GM21723 (cell line): ENCODE measurements around the gene TAPT1.
"Not testable (repeated sequence)": the region's sequence is repeated elsewhere in the genome, so short reads cannot be mapped to it uniquely, and the experiment has no call there.

Source experiments
- ATAC-seq: cut with Tn5 transposase; IDR thresholded peaks from one replicate; pipeline ENCODE4 v1.9.1; 2021; ENCODE audit warnings: mild to moderate bottlenecking, moderate library complexity; ENCODE audit not compliant: unreplicated experiment

Gene TAPT1

DNA sequence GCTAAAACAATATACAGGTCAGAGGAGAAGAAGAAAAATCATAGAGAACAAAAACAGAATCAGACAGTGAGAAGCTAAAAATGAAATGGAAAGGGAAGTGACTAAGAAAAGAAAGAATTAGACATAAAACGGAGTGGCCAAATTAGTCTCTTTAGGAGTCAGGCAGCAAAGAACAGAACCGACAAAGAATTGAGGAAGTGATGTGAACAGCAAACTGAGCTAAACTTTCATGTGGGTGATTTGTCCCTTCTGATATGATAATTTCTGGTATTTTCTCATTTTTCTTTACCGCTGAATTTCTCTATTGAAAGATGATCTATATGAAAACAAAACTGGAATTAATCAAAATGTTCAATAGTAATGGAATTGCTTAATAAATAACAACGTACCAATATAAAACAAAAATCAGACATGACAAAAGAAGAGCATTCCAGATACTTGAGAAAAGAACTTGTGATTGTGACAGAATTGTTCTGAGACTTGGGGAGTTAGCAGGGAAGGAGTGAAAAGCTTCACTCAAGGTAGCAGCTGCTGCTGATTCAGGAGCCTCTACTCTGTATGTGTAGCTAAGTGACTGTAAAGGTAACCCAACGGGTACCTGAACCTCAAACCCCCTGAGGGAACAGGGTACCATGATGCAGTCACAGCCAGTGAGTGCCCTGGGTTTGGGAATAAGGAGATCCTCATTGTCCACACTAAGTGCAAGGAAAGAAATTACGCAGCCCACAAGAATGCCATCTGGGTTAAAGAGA lies 8.8 kb downstream of the TAPT1 start:
- peak; percentile 69 for ATAC-seq

DNA sequence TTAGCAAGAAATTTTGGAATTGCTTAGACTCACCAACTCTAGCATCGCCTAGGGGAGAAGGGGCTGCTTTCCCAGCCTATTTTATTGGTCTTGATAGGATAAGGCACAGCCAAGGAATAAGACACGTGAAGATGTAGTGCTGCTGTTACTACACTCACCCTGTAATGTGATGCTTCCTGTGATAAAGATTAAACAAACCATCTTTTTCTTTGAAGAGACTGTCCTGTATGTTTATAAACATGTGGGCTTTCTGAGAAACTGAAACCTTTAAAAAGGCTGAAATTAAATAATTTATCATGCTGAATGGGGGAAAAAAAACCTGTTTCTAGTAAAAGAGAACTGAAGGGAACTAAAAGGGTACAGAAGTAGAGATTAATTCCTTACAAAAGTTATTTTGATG lies 13.2 kb downstream of the TAPT1 start:
- no peak for ATAC-seq

DNA sequence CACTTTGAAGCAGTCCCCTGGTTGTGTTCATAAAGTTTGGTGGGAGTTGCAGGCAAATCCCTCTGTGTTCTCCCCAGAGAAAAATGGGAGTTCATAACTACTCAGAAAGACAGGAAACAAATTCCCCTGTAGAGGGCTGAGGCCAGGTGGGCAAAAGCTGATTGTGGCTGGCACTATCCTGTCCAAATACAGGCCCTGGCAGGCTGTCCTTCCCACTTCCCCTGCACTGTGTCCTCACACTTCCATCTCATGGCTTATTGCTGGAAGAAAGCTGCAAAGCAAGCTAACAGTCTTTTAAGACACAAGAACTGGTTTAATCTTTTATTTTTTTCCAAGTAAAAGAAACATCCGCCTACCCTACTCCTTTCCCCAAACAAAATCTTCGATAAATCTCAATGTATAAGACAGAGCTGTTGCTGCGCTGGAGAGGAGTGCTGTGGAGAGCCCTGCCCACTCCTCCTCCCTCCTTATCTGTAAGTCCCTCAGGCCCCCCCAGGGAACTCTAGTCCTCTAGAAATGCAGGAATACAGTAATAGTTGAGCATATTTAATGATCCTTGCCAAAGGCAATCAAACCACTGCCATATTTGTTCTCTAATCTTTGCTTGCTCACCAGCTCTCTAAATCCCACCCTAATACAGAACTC lies 14.0 kb downstream of the TAPT1 start:
- ATAC-seq = no peak

DNA sequence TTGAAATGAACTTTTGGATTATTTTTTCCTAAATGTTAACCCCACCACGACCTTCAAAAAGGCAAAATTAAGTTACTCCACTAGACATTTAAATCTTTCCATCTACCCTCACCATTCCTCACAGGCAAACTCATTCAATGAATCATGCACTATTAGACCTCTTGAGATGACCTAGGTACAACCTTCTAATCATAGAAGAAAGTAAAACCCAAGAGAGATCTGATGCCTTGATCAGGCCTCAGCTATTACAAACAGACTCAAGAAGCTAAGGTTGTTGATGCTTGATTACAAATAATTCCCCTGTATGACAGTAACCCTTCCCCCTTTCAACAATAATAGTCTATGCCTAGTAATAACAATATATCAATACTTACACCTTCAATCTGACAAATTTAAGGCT lies 18.9 kb downstream of the TAPT1 start:
- no peak for ATAC-seq

DNA sequence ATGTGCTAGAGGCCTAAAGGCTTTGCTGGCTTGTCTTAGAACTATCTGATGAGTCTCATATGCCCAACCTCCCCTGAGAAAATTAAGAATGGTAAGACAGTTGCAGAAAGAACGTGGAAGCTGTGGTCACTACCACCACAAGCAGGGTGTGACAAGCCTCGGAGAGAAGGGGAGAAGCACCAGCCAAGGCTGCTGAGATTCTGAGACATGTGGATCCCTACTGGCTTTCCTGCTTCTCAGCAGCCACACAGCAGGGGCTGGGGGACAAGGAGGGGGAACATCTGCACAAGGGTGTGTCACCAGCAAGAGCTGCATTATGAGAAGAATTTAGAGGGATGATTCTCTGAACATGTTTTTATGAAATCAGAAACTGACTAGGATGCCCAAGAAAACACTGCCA lies 19.4 kb downstream of the TAPT1 start:
- ATAC-seq = no peak

DNA sequence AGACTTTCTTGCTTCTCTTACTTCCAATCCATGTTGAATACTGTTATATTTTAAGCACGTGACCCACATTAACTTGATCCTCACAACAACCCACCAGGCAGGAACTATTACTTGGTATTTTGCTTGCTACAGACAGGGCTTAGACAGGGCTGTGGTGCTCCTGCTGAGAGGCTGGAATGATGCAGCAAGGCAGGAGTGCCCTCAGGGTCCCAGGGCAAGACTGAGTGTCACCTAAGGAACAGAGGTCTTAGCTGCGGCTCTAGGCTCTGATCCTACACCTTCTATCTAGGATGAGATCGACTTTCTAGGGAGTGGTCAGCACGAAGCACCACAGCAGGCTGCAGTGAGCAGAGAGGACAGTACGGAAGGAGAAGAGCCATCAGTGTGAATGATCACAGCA lies 20.0 kb downstream of the TAPT1 start:
- ATAC-seq = no peak

DNA sequence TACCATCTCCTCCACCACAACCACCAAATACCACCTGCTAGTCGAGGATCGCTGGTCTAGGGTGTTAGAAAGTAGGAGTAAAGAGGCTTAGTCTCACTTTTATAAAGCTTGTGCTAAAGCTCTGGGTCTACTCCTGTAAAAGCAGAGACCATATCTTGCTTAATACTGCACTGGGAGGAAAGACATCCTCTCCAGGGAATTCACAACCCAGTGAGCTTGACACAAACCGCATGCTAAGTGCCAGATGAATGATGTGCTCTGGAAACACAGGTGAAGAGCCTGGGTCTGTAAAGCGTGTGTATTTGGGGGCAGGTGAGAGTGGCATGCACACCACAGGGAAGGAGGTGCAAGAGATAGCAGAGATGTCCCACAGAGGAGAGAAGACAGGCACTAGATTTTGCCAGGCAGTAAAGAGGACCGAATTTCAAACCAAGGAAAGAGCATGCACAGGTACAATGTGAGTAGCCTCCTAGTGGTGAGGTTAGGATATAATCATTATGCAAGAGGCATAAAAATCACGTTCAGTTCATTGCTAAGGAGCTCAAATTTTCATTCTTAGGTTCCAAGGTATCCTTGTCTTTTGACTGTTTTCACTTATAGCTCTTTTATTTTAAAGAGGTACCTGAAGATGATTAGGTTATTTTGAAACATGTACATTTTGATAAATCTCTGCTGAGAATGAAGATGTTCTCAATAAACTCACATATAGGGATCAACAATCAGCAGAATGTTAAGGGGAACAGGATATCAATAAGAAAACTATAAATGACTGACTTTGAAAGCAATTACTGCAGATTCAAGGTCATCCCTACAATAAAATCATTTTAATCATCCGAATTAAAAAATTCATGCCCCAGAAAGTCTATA lies 20.7 kb downstream of the TAPT1 start:
- ATAC-seq = peak; percentile 83

DNA sequence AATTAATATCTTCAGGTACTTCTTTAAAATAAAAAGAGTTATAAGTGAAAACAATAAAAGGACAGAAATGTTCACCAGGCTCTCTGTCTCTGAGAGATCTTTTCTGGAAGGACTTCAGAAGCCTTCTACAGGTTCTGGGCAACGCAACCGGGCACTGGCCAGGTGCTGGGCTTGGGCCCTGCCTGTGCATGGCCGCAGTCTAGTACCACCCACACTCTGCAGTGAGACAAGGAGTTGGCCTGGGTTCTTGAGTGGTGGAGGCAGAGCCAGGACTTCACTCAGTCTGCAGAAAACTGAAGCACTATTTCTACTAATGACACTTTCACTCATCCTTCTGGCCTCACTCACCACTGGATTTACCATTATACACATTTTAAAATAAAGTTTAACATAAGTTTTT lies 21.8 kb downstream of the TAPT1 start:
- no peak for ATAC-seq

DNA sequence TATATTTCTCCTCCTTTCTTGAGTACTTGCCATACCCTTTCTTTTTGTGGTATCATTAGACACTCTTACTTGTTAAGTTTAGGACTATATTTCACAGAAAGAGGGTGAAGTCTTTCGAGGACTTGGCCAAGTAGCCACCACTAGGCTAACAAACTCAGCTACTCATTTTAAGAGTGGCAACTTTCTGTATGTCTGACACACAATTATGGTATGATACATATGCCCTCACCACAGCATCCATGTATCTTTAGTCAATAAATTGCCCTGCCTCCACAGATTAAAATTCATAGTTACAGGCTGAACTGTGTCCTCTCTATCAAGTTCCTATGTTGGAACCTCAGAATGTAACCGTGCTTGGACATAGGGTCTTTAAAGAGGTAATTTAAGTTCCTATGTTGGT lies 23.2 kb downstream of the TAPT1 start:
- ATAC-seq = no peak

DNA sequence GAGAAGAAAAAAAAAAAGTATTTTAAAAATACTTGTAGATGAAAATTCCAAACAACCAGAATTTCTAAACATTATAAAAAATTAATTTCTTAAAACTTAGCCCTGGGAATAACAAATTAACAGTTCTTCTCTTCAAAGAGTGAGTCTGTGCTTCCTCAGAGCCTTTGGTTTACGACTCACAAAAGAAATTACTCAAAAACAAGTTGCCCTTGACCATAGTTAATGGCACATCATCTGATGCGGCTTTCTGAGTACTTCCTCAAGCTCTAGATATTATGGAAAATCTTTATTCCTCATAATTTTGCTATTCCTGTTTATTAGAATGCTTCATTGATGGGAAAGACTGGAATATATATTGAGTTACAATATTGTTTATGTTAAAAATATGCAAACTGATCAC lies 23.7 kb downstream of the TAPT1 start:
- ATAC-seq = no peak

DNA sequence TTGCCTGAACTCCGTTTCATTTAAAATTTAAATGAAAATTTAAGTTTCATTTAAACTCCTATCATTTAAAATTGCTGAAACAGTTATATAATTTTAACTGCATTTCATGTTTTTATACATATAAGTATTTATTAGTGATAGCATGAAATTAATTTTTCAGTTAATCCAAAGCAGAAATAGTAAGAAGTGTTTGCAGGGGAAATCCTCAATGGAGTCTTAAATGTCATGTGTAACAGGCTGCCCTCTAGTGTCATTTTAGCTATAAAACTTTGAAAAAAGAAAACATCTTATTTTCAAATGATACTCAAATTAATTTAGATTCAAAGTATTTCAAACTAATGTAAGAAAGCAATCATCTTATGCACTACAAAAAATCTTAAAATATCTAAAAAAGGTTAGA lies 27.2 kb downstream of the TAPT1 start:
- no peak for ATAC-seq

DNA sequence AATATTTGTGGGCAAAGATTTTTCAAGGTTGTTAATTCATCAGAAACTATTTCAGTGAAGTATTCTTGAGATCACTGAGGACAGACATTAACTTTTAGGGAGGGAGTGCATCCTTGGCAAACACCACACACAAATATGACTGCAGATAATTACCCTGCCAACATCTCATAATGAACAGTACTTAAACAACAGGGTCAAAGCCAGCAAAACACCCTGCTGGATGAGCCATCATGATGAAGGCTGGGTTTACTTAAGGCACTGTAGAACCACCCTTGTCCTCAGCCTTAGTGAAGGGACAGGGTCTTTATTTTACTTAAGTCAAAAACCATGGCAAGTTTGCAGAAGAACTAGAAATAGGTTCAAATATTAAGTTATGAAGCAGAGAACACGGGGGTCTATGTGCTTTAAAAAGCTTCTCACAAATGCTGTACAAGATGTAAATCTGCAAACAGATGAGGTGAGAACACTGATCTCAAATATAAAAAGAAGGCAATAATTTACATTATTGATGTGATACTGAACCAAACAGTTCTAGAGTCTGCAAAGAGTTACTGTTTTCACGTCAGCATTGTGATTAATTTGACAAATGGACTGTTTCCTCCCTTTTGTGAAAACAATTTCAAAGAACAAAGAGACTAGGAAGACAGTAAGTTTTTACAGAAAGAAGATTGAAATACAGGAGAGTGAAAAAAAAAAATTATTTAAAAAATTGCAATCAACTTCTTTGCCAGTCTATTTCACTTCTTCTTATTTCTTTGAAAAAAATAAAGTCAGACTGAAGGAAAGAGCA lies 28.2 kb downstream of the TAPT1 start:
- ATAC-seq = no peak

DNA sequence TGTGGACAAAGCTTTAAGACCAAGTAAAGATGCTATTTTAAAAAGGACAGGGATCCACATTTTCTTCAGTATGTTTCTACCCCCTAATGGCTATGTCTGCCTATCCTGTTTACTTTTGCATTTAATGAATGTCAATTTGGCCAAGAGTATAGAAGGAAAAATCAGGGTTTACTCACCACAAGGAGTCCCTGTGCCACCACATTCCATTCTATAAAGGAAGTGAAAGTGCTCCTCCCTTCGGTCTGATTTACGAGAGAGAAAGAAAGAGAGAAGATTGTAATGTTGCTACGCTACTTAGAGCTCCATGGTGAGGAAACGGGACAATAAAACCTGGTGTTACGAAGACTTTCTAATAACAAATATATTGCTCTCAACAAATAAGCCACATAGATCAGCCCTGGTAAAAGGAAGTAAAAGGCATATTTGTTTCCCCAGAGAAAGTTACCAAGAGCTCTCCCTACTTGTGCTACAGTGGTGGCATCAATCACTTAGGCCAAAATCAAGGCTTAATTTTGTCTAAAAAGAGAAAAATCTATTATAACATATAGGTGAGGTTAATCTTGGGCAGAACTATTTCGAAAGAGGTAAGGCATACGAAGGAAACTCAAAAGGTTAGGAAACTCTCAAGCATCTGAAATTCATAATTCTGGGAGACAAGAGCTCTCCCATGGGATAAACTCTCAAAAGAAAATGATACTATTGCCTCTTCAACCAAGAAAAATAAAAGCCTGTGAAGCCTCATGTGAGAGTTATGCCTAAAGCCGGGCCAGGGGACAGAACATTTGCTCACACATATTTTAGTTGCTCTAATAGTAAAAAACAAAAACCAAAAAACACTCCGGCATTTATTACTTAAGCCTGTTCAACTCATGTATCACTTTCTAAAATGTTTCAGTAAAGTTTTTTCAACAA lies 29.5 kb downstream of the TAPT1 start:
- ATAC-seq = peak; percentile 83

DNA sequence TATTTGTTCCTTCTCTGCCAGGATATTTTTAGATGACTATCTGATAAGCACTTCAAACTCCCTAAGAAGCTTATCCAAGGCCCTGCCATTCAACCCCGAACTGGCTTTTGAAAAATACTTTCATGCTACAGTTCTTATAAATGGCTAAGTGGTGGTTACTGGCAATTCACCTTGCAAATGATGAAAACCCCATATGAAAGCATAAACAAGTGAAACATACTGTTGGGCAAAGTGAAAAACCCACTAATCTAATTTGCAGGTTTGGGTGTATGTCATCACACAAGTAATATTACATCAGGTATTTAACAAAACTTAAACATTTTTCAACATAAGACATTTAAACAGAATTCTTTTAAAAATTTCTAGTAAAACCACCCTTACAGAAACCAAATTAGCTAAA lies 31.1 kb downstream of the TAPT1 start:
- ATAC-seq = no peak

DNA sequence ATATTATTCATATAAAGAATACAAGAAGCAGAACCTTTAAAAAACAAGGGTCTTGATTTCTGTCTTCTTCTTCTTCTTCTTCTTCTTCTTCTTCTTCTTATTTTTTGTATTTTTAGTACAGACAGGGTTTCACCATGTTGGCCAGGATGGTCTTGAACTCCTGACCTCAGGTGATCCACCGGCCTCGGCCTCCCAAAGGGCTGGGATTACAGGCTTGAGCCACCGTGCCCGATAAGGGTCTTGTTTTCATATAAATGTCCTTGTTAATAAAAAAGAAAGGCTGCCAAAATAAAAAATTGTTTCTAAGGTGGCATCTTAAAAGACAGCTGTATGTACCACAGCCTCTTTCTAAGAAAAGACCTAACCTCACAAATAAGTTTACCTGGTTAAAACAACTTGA lies 31.5 kb downstream of the TAPT1 start:
- not testable (repeated sequence) for ATAC-seq

DNA sequence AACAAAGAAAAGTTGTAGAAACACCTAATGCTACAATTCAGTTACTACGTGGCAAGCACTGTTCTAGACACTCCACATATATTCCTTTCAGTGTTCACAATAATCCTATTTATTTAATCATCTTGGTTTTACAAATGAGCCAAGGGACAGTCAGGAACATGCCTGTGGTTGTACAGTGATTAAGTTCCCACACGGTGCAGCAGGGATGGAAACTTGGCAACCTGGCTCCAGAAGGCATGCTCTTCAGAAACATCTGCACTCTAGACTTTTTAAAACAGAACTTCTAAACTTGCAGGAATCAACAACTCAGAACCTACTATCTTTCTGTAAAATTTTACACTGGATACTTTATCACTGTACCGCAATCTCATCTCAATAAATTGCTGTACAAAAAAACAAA lies 32.1 kb downstream of the TAPT1 start:
- no peak for ATAC-seq

DNA sequence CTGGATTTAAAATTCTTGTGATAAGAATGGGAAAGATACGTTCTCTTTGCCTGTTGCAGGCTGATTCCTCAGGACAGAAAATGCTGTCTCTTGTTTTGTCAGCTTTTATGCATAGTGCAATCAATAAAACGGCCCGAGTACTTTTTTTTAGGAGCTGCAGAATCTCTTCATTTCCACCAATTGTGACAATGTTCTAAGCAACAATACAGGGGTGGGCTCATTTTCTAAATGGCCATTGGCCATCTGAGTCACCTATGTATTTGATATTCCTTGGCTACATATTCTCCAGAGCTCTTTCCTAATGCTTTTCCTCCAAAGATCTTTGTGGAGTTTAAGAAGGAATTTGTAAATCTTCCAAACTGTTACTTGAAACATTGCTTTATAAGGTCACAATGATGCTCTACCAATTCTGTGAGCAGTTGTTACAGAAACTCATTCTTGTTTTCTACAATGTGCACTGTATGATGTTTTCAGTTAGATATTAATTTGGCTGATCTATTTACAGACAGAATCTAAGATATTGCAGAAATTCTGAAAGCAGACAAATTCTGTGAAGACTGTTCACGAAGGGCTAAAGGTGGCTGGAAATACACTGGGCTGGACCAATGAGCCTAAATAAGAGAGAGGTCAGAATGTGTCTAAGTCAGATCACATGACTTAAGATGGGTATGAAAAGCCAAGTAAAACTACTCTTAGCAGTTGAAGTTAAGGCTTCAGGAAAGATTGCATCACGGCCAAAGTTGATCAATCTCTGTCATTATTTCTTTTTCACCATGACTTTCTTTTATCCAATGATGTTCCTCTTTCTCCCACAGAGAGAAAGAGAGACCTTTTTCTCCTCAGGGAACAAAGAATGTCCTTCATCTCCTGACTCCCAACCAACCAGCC lies 33.4 kb downstream of the TAPT1 start:
- no peak for ATAC-seq

DNA sequence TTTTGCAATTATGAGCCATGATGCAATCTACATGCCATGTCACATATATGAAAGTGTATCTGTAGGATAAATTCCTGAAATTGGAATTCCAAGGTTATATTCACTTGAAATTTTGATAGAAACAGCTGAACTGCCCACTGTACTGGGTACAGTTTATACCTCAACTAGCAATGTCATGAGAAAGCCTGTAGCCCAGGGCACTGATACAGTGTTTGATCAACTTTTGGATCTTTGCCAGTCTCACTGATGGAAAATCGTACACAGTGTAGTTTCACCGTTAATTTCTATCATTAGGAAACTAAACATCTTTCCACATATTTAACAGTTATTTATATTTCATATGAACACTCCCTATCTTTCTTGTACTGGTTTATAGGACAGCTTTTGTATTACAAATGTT lies 34.2 kb downstream of the TAPT1 start:
- ATAC-seq = no peak

DNA sequence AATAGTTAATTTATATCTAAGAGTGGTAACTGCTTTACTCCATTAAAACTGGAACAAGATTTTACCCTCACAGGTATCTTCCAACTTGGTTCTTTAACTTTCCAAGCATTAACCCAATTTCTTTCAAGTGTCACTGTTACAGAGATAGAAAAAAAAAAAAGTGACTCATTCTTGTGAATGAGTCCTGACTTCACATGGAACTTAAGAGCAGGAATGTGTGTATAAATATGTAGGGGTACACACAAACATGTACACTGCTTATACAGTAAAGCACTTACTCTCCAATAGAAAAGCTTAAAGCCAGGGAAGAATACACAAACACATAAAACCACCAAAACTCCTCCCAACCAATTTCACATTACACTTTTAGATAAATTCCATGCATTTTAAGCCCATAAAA lies 38.8 kb downstream of the TAPT1 start:
- ATAC-seq = no peak
